HG03457 (cell line): ENCODE data around the gene HERC2.
"Not testable (repeated sequence)": the region's sequence is repeated elsewhere in the genome, so short reads cannot be mapped to it uniquely, and the experiment has no call there.

Experiments
- ATAC-seq: cut with Tn5 transposase; IDR thresholded peaks from one replicate; pipeline ENCODE4 v1.9.1; 2021; ENCODE audit warnings: moderate number of reproducible peaks; ENCODE audit not compliant: unreplicated experiment

Gene HERC2

GRCh38 chr15:28273873-28274610, 47.9 kb downstream of the HERC2 start:
- no peak for ATAC-seq

GRCh38 chr15:28273468-28273867, 48.5 kb downstream of the HERC2 start:
- ATAC-seq, result no peak

DNA sequence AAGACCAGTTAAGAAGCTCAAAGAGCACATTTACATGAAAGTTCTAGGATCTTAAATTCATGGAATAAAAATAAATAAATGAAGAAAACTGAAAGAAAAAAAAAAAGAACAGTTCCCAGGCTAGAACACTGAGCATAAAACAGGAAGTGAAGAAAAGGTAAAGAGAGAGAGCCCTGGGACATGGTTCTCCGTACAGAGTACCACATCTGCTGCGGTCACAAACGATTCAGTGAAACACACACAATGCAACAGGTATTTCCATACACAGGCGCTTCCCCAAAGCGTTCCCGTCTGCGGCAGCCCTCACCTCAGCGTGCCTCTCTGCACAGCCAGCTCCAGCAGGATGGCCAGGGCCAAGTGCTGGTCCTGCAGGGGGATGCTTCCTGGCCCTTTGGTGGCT, 49.4 kb downstream of the HERC2 start:
- no peak for ATAC-seq

DNA sequence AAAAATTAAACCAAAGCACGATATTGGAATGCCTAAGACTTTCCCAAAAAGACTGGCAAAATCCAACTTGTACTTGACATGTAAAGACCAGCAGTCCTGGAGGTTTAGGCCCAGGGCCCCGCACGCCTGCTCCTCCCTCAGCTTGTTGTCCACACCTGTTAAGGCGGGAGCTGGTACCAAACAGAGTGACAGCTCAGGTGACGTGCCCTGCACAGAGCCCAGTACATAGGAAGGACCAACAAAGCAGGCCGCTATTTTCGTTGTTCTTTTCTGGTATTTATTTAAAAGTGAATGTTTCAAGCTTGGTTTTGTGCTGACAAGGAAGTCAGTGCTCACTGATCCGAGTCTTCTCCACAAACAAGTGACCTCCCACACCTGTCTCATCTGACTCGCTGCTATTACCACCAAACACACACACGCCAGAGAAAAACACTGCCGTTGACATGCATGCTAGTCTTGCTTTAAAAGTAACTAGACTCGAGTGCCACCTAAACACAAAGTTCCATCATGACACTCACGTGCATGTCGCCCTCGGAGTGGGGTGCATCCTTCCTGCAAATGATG, 50.2 kb downstream of the HERC2 start:
- no peak for ATAC-seq

DNA sequence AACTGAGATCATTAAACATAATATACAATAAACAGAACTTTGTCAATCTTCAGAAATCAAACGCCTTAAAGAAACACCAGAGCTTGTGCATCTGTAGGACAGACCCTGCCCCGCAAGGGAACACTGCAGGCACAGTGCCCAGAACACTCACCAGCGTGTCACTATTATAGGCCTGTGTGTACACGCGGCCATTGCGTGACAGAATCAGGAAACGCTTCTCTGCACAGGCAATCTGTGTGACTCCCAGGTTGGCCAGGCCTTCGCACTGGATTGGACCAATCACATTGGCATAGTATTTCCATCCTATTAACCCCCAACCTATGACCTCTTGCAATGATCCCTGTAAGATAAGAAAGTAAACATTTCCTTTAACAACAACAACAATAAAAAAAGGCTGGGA, 52.9 kb downstream of the HERC2 start:
- no peak for ATAC-seq

DNA sequence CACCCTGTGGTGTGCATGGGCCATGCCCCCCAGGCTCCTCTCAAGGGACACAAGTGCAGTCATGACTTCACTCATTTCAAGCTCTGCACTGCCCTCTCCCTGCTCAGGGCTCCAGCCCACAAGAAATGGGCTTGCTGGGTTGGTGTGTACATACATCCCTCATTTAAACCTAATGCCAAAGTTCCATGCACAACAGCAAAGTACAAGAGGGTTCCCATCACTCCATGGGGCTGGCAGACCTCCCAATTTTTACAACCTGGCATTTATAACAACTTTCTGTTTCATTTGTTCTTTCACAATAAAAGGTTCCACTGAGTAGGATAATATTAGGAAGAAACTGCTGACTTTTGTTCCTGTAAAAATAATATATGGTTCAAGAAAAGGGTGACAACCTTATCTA, 54.3 kb downstream of the HERC2 start:
- no peak for ATAC-seq

GRCh38 chr15:28265334-28266019, 56.5 kb downstream of the HERC2 start:
- ATAC-seq, result no peak

DNA sequence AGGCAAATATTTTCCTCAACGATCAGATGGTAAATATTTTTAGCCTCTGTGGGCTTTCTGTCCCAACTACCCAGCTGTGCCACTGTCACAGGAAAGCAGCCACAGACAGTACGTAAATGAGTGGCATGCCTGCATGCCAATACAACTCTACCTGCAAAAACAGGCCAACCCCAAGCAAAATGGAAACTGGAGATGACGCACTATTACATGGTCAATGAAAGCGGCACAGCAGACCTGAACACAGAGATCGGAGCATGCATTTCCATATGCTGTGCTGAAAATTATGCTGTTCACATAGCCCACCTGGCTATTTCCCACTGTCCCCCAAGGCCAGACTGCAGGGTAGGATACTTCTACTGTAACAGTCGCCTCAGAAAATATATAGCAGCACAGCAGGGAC, 57.8 kb downstream of the HERC2 start:
- ATAC-seq, result no peak

DNA sequence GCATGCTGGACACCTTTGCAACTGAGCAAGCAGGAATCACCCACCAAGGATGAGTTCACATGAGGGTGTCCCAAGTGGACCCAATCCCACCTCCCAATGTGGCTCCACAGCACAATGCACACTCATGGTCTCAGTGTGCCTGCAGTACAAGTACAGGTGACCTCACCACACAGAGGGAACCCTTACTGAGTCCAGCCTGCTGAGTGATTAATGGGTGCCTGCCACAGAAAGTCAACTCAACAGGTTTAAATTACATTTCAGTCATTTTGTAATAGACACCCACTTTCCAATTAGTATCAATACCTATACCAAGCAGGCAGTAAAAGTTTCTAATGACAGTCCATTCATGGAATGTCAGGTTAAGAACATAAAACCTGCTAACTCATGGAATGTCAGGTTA, 59.5 kb downstream of the HERC2 start:
- no peak for ATAC-seq

- no peak for ATAC-seq
Observed at GRCh38 chr15:28260722-28261121, 61.3 kb downstream of the HERC2 start.

DNA sequence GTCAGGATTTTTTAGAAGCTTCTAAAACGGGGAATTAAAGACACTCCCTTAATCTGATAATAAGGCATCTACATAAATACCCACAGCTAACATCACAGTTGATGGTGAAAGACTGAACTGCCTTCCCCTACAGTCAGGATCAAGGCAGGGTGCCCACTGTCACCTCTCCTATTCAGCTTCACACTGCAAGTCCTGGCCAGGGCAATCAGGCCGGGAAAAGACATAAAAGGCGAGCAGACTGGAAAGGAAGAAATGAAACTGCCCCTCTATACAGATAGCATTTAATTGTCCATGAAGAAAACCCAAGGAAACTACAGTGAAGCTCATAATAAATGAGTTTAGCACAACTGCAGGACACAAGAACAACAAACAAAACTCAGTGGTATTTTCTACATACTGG, 61.7 kb downstream of the HERC2 start:
- no peak for ATAC-seq

DNA sequence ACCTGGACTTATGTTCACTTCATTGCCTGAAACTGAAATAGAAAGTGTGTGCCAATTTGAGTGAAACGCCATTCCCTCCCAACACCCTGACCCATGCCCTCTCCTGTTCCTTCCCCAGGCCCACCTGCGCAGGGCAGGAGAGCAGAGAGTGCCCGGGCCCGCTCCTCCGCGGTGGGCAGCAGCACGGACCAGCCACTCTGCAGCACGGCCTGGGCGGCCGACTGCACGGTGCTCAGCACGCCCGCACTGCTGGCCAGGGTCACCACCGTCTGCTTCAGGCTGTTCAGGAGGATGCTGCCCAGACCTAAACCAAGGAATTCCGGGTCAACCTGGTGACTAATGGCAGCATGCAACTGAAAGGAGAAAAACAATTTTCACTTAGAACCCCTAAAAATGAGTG, 66.0 kb downstream of the HERC2 start:
- no peak for ATAC-seq

DNA sequence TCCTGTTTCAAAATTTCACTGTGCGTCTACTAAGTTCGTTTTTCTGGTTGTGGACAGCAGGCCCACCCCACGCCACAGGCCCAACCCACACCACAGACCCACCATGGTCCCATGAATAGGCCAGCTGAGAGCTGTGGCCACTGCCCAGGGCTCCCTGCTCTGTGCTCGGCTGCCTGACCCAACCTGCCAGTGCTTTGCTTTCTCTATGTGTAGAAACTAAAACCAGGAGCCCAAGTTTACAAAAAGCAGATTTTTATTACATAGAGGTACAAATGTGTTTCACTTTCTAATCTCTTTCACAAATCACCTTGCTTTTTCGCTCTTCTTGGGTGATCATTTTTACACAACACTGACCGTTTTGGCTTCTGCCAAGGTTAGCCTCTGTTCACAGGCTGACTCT, 69.1 kb downstream of the HERC2 start:
- ATAC-seq, result no peak

DNA sequence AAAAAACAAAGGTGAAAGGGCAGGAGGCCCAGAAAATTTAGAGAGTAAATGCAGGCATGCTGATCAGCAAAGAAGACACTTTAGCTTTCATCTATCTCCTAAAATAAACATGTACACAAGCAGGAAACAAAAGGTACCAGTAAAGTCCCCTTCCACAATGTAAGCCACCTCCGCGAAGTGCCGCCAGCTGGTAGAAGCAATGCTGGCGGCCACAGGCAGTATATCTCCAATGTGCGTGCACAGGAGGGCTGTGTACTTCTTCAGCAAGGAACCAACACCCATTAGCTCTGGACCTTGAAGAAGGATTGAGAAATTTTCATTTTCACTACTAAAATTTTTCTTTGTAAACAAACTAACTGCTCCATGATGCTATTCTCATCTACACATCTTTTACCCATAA, 75.4 kb downstream of the HERC2 start:
- no peak for ATAC-seq

- no peak for ATAC-seq
Observed at GRCh38 chr15:28243901-28244300, 78.1 kb downstream of the HERC2 start.

DNA sequence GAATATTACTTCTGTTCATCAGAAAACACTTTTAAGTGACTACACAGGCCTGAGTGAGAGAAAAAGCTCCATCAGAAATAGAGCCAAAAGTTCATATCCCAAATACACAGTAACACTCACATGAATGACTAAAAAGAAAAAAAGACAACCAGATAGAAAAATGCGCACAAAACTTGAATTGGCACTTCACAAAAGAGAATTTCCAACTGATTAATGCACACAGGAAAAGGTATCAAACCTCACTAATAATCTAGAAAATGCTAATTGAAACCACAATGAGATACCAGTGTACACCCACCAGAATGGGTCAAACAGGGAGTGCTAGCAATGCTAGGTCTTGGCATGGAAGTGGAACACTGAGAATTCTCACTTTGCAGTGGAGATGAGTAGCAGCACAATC, 78.6 kb downstream of the HERC2 start:
- no peak for ATAC-seq

GRCh38 chr15:28238296-28238695, 83.7 kb downstream of the HERC2 start:
- not testable (repeated sequence) for ATAC-seq

DNA sequence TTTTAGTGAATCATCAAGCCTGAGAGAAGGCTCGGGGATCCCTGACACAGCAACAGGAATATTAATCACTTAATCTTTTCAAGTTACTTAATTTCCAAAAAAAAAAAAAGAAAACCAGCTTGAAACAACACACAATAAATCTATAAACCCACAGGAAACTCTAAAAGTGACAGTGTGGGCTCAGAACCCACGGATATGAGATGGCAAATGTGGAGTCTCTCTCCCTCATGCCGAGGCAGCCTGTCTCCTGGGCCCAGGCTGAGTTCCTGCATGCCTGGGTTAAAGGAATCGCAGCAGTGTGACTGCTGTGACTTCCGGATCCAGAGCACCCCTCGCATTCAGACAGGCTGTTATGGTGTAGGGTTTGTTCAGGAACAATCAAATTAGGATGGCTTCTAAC, 90.2 kb downstream of the HERC2 start:
- not testable (repeated sequence) for ATAC-seq

DNA sequence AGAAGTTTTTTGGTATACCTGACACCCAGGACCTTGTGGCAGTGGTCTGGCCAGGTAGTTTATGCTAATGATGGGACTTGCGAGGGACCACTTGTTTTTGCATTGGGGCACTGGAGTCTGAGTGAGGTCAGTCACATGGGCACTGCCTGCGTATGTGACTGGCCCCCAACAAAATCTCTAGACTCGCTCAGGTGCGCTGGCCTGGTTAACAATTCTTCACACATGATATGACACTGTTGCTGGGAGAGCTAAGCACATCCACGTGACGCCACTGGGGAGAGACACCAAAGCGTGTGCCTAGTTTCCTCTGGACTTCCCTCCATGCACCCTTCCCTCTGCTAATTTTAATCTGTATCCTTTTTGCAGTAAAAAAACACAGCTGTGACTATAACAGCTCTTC, 90.6 kb downstream of the HERC2 start:
- not testable (repeated sequence) for ATAC-seq

- ATAC-seq, result not testable (repeated sequence)
Observed at GRCh38 chr15:28228990-28229640, 92.9 kb downstream of the HERC2 start.

- ATAC-seq, result no peak
Observed at GRCh38 chr15:28228096-28228495, 93.9 kb downstream of the HERC2 start.

- ATAC-seq, result not testable (repeated sequence)
Observed at GRCh38 chr15:28227303-28227702, 94.7 kb downstream of the HERC2 start.
